Mesodermal cell (in vitro differentiated cells): ENCODE results near the gene CLPTM1L.

Experiments used
- H3K27ac ChIP-seq: 2 replicates; pipeline ENCODE4 v1.7.0; 2013; ENCODE audit warnings: mild to moderate bottlenecking, low read depth, low read length, moderate library complexity; ENCODE audit not compliant: severe bottlenecking
- H3K36me3 ChIP-seq: 2 replicates; pipeline ENCODE4 v1.7.1; 2013; ENCODE audit warnings: mild to moderate bottlenecking, low read length, moderate library complexity; ENCODE audit not compliant: control insufficient read depth, insufficient read depth
- H3K4me1 ChIP-seq: one replicate; pipeline ENCODE4 v1.7.1; 2013; ENCODE audit warnings: mild to moderate bottlenecking, low read length; ENCODE audit not compliant: insufficient read depth, control insufficient read depth, poor library complexity, severe bottlenecking
- H3K4me3 ChIP-seq: 2 replicates; pipeline ENCODE4 v1.7.0; 2013; ENCODE audit warnings: low read length, control low read depth, mild to moderate bottlenecking; ENCODE audit not compliant: insufficient read depth, poor library complexity, severe bottlenecking; ENCODE audit errors: extremely low read depth
- H3K9me3 ChIP-seq: 2 replicates; pipeline ENCODE4 v1.7.1; 2013; ENCODE audit warnings: mild to moderate bottlenecking, low read length, moderate library complexity; ENCODE audit not compliant: control insufficient read depth
- WGBS, 2 experiments: methylation state at CpG; one replicate each; pipeline ENCODE4 v1.1.5; 2013; ENCODE audit warnings: missing lambda C conversion rate in 2 of 2; ENCODE audit not compliant: insufficient coverage in 2 of 2; 5-methylcytosine and 5-hydroxymethylcytosine counted together

The CLPTM1L gene

DNA sequence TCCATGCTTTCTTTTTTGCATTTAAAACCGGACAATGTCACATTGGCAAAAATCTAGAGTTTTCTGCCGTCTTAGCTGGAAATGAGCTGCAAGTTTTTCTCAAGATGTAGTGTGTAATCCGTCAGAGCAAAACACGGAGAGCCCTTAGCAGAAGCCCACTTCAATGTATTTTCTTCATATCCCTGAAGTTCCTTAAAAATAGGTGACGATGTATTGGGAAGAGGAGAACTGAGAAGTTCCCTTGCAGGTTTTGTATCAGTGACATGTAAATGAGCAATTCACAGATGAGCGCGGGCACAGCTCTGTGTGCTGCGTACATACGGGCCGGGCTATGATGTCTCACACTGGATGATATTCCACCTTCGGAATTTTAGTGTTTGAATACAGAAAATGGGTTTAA lies 14.8 kb upstream of the CLPTM1L start:
- WGBS, 2 experiments: 92 to 96% methylated on average over 6 to 9 of the region's 11 CpGs
- H3K27ac ChIP-seq: no peak overlapping the region
- no peaks in the 10 kb centered on the region for H3K36me3 ChIP-seq
- H3K9me3 ChIP-seq: no peaks in the 10 kb centered on the region
- no peak overlapping the region for H3K4me3 ChIP-seq
- H3K4me1 ChIP-seq: no peaks in the 10 kb centered on the region

- H3K27ac ChIP-seq: no peak overlapping the region
- no peak overlapping the region for H3K4me3 ChIP-seq
- no peaks in the 10 kb centered on the region for H3K4me1 ChIP-seq
- WGBS, 2 experiments: 87 to 91% methylated on average over 22 to 27 of the region's 31 CpGs
- no peaks in the 10 kb centered on the region for H3K9me3 ChIP-seq
- H3K36me3 ChIP-seq: no peaks in the 10 kb centered on the region
Observed at GRCh38 chr5:1359031-1359645, 14.2 kb upstream of the CLPTM1L start.

- WGBS, 2 experiments: 90 to 93% methylated on average over 9 to 10 of the region's 10 CpGs
- H3K4me3 ChIP-seq: no peak overlapping the region
- H3K27ac ChIP-seq: no peak overlapping the region
- H3K36me3 ChIP-seq: no peaks in the 10 kb centered on the region
- no peaks in the 10 kb centered on the region for H3K4me1 ChIP-seq
- H3K9me3 ChIP-seq: no peaks in the 10 kb centered on the region
Observed at GRCh38 chr5:1358726-1359025, 13.8 kb upstream of the CLPTM1L start.

- Histone ChIP-seq H3K4me1 (no peaks in the 10 kb centered on the region), H3K9me3 (no peaks in the 10 kb centered on the region), H3K36me3 (no peaks in the 10 kb centered on the region), H3K4me3 (no peak overlapping the region), H3K27ac (no peak overlapping the region)
- WGBS, 2 experiments: 91 to 96% methylated on average over 18 to 24 of the region's 25 CpGs
Observed at GRCh38 chr5:1357946-1358725, 13.2 kb upstream of the CLPTM1L start.

DNA sequence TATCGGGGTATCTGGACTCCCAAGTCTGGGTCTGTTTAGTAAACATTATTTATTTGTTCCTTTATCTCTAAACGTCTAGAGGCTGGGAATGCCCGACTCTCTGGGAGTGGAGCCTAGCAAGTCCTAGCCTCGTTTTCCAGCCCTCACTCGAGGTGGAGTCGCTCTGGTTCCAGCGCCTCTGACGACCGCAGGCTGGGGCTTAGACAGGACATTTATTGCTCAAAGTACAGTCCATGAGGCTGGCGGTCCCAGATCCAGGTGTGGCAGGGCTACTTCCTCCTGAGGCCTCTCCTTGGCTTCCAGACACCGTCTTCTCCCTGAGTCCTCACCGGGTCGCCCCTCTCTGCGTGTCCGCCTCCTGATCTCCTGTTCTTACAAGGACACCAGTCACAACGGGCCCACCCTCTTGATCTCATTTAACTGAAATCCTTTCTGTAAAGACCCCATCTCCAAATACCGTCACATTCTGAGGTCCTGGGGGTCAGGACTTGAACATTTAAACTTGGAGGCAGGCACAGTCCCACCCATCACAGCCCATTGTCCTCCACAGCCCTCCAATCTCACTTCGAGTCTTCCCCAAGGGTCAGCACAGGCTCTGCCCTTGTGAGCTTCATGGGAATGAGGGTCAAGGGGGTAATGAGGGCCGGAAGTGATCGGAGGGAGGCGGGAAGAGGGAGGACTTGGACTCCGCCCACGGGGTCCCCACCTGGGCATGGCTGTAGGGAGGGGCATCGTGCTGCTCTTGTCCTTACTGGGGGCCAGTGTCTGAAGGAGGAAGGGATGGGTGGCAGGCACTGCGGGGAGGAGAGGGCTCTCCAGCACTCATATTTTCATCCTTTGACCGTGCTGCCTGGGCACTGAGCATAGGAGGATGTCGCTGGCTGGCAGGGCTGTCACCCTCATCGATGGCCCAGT lies 12.2 kb upstream of the CLPTM1L start:
- no peak overlapping the region for H3K27ac ChIP-seq
- no peaks in the 10 kb centered on the region for H3K4me1 ChIP-seq
- no peaks in the 10 kb centered on the region for H3K9me3 ChIP-seq
- no peak overlapping the region for H3K4me3 ChIP-seq
- H3K36me3 ChIP-seq: no peaks in the 10 kb centered on the region
- 85 to 89% methylated on average over 23 to 25 of the region's 28 CpGs for WGBS, 2 experiments

GRCh38 chr5:1354576-1354975 lies 9.7 kb upstream of the CLPTM1L start:
- WGBS, 2 experiments: 40 to 50% methylated on average over 1 to 2 of the region's 4 CpGs
- Histone ChIP-seq H3K36me3 (no peaks in the 10 kb centered on the region), H3K4me1 (no peaks in the 10 kb centered on the region), H3K27ac (no peak overlapping the region), H3K4me3 (no peak overlapping the region), H3K9me3 (no peaks in the 10 kb centered on the region)

DNA sequence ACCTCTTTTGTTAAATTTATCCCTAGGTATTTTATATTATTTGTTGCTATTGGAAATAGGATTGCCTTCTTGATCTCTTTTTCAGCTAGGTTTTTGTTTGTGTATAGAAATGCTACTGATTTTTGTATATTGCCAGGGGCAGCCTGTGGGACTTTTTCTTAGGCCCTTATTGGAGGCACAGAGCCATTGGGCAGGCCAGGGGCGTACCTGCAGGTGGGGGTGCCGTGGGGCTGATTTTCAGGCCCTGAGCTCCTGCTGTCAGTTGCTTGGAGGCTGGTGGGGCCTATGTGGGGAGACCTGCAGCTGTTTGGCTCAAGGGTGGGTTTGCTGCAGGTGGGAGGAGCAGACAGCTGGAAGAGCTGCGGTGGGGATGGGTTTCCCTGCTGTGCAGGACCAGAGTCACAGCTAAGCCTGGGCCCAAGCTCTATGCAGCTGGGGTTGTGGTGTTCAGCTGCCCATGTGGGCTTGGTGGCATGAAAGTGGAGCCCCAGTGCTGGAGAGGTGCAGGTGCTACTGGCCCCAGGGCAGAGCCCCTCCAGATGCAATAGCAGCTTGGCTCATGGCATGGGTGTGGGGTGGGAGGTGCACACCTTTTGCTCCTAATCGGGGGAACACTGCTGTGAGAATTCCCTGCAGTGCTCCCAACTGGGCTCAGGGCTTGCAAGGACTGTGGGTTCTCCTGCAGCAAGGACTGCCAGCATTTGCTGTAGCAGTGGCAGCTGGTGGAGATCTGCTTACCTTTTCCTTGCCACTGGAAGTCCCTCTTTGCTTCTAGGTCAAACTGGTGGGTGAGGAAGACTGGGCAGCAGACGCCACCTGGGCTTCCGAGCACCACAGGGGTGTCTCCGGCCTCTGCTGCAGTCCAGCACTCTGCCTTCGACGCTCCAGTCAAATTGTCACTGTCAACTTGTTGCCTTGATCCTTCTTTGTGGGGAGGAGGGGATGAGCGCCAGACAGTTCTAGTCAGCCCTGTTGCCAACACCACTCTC lies 7.6 kb upstream of the CLPTM1L start:
- Histone ChIP-seq H3K27ac (no peak overlapping the region), H3K4me3 (no peak overlapping the region), H3K9me3 (no peaks in the 10 kb centered on the region), H3K36me3 (no peaks in the 10 kb centered on the region), H3K4me1 (no peaks in the 10 kb centered on the region)
- WGBS, 2 experiments: 74 to 85% methylated on average over 6 to 7 of the region's 10 CpGs

GRCh38 chr5:1351156-1351555 lies 6.3 kb upstream of the CLPTM1L start:
- H3K27ac ChIP-seq: no peak overlapping the region
- H3K4me1 ChIP-seq: no peaks in the 10 kb centered on the region
- no peaks in the 10 kb centered on the region for H3K36me3 ChIP-seq
- no peak overlapping the region for H3K4me3 ChIP-seq
- 50 to 86% methylated on average over 2 of the region's 4 CpGs for WGBS, 2 experiments
- no peaks in the 10 kb centered on the region for H3K9me3 ChIP-seq

GRCh38 chr5:1349246-1349645 lies 4.3 kb upstream of the CLPTM1L start:
- H3K9me3 ChIP-seq: no peaks in the 10 kb centered on the region
- peaks cover 5% of the 10 kb centered on the region for H3K4me1 ChIP-seq
- H3K36me3 ChIP-seq: no peaks in the 10 kb centered on the region
- H3K4me3 ChIP-seq: no peak overlapping the region
- WGBS, 2 experiments: 60 to 66% methylated on average over 9 to 10 of the region's 12 CpGs
- H3K27ac ChIP-seq: no peak overlapping the region

GRCh38 chr5:1348986-1349245 lies 4.0 kb upstream of the CLPTM1L start:
- no peaks in the 10 kb centered on the region for H3K9me3 ChIP-seq
- no peak overlapping the region for H3K4me3 ChIP-seq
- H3K27ac ChIP-seq: no peak overlapping the region
- peaks cover 6% of the 10 kb centered on the region for H3K4me1 ChIP-seq
- no peaks in the 10 kb centered on the region for H3K36me3 ChIP-seq
- 83% methylated on average over 1 of the region's 1 CpG; no CpG with 5 or more reads in 1 of the 2 experiments for WGBS, 2 experiments
